Panc1 (cell line): Measurements from ENCODE around the gene FAF1.

Experiments used
- SIN3A ChIP-seq: IDR thresholded peaks from 2 replicates; pipeline ENCODE4 v1.6.1; 2012; ENCODE audit warnings: low read depth, mild to moderate bottlenecking, low read length, moderate library complexity, borderline replicate concordance; ENCODE audit not compliant: insufficient read depth
- TF ChIP-seq, protein P1 (sequence below): fragments of 450-650 bp; IDR thresholded peaks from 2 replicates; pipeline ENCODE4 v1.5.1; 2017; ENCODE audit warnings: mild to moderate bottlenecking

DNA sequence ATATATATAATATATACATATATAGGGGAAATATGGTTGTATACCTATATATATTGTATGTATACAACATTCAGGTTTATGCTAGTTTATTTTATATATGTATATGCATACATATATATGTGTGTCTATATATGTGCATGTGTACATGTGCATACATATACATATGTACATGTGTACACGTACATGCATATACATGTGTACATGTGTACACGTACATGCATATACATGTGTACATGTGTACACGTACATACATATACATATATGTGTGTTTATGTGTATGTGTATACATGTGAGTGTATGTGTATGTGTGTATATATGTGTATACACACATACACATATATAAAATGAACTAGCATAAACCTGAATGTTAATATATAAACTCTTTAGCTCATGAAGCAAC, 220.9 kb downstream of the FAF1 start:
- TF ChIP-seq, protein P1, sequence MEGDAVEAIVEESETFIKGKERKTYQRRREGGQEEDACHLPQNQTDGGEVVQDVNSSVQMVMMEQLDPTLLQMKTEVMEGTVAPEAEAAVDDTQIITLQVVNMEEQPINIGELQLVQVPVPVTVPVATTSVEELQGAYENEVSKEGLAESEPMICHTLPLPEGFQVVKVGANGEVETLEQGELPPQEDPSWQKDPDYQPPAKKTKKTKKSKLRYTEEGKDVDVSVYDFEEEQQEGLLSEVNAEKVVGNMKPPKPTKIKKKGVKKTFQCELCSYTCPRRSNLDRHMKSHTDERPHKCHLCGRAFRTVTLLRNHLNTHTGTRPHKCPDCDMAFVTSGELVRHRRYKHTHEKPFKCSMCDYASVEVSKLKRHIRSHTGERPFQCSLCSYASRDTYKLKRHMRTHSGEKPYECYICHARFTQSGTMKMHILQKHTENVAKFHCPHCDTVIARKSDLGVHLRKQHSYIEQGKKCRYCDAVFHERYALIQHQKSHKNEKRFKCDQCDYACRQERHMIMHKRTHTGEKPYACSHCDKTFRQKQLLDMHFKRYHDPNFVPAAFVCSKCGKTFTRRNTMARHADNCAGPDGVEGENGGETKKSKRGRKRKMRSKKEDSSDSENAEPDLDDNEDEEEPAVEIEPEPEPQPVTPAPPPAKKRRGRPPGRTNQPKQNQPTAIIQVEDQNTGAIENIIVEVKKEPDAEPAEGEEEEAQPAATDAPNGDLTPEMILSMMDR = no peak
- no peak for TF ChIP-seq SIN3A
